ENCODE results near the gene PDLIM4.

Gene PDLIM4

GRCh38 chr5:132253452-132254320, 3.8 kb upstream of the PDLIM4 start:
- H3K27ac ChIP-seq, result no peak overlapping the region
- no peaks in the 10 kb centered on the region for H3K36me3 ChIP-seq (ENCODE audit: control insufficient read depth, insufficient read depth, low read length)
- H3K9me3 ChIP-seq (ENCODE audit: control insufficient read depth, low read length), result no peaks in the 10 kb centered on the region
- H3K4me1 ChIP-seq, result peaks cover 2% of the 10 kb centered on the region
- H3K4me2 ChIP-seq (ENCODE audit: low read length), result no peak overlapping the region
- H3K79me2 ChIP-seq, result no peaks in the 10 kb centered on the region
- no peak overlapping the region for H3K4me3 ChIP-seq (ENCODE audit: low read depth, low read length)
- TF ChIP-seq CTCF (IDR thresholded peaks at IDR 0.05), result no peak
- no peak overlapping the region for H3K9ac ChIP-seq
- no peaks in the 10 kb centered on the region for H3K27me3 ChIP-seq (ENCODE audit: control insufficient read depth, insufficient read depth, low read length)
- H2AFZ ChIP-seq, result no peak overlapping the region

GRCh38 chr5:132254321-132254977, 3.0 kb upstream of the PDLIM4 start:
- Histone ChIP-seq H3K4me3 (ENCODE audit: low read depth, low read length) (no peak overlapping the region), H3K4me1 (peaks cover 2% of the 10 kb centered on the region)

GRCh38 chr5:132256086-132256782, 1.3 kb upstream of the PDLIM4 start:
- Histone ChIP-seq H3K27me3 (ENCODE audit: control insufficient read depth, insufficient read depth, low read length) (no peaks in the 10 kb centered on the region), H3K36me3 (ENCODE audit: control insufficient read depth, insufficient read depth, low read length) (no peaks in the 10 kb centered on the region), H3K4me2 (ENCODE audit: low read length) (no peak overlapping the region), H3K79me2 (no peaks in the 10 kb centered on the region), H3K4me3 (ENCODE audit: low read depth, low read length) (no peak overlapping the region), H3K27ac (no peak overlapping the region), H2AFZ (no peak overlapping the region), H3K9me3 (ENCODE audit: control insufficient read depth, low read length) (no peaks in the 10 kb centered on the region), H3K4me1 (peaks cover 2% of the 10 kb centered on the region), H3K9ac (no peak overlapping the region)
- no peak for TF ChIP-seq CTCF (IDR thresholded peaks at IDR 0.05)

More at GRCh38 chr5:132254321-132254977, 3.0 kb upstream of the PDLIM4 start:
- H3K9me3 ChIP-seq (ENCODE audit: control insufficient read depth, low read length), result no peaks in the 10 kb centered on the region
- no peak overlapping the region for H2AFZ ChIP-seq
- no peak for TF ChIP-seq CTCF (IDR thresholded peaks at IDR 0.05)
- H3K79me2 ChIP-seq, result no peaks in the 10 kb centered on the region
- no peak overlapping the region for H3K9ac ChIP-seq
- no peaks in the 10 kb centered on the region for H3K36me3 ChIP-seq (ENCODE audit: control insufficient read depth, insufficient read depth, low read length)
- no peak overlapping the region for H3K4me2 ChIP-seq (ENCODE audit: low read length)
- no peak overlapping the region for H3K27ac ChIP-seq
- H3K27me3 ChIP-seq (ENCODE audit: control insufficient read depth, insufficient read depth, low read length), result no peaks in the 10 kb centered on the region

- Histone ChIP-seq H3K4me1 (peaks cover 2% of the 10 kb centered on the region), H3K27ac (no peak overlapping the region), H3K4me3 (ENCODE audit: low read depth, low read length) (no peak overlapping the region), H3K9ac (no peak overlapping the region), H3K9me3 (ENCODE audit: control insufficient read depth, low read length) (no peaks in the 10 kb centered on the region), H3K36me3 (ENCODE audit: control insufficient read depth, insufficient read depth, low read length) (no peaks in the 10 kb centered on the region), H2AFZ (peak overlapping the region; percentile 99), H3K27me3 (ENCODE audit: control insufficient read depth, insufficient read depth, low read length) (no peaks in the 10 kb centered on the region), H3K79me2 (no peaks in the 10 kb centered on the region), H3K4me2 (ENCODE audit: low read length) (no peak overlapping the region)
- TF ChIP-seq CTCF (IDR thresholded peaks at IDR 0.05), result no peak
Measured at GRCh38 chr5:132256783-132257130, 739 bp upstream of the PDLIM4 start.

All from parathyroid adenoma (tissue), 2 donors.